ENCODE data around the gene PDE6G.

DNA sequence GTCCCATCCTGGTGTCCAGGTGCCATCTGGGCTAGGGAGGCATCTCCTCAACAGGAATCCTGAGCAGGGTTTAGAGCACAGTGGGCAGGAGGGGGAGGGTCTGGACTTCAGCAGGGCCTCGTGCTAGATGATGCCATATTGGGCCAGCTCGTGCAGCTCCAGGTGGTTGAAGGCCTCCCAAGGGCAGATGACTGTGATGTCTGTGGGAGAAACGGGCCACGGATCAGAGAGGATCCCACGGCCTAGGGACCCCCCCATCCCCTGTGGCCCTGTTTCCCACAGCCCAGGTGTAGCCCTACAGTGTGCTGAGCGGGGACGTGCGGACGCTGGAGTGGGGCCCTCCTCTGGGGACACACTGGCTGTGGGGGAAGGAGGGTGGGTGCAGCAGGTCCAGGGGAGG, 5.4 kb downstream of the PDE6G start:
- TF ChIP-seq, protein P1, sequence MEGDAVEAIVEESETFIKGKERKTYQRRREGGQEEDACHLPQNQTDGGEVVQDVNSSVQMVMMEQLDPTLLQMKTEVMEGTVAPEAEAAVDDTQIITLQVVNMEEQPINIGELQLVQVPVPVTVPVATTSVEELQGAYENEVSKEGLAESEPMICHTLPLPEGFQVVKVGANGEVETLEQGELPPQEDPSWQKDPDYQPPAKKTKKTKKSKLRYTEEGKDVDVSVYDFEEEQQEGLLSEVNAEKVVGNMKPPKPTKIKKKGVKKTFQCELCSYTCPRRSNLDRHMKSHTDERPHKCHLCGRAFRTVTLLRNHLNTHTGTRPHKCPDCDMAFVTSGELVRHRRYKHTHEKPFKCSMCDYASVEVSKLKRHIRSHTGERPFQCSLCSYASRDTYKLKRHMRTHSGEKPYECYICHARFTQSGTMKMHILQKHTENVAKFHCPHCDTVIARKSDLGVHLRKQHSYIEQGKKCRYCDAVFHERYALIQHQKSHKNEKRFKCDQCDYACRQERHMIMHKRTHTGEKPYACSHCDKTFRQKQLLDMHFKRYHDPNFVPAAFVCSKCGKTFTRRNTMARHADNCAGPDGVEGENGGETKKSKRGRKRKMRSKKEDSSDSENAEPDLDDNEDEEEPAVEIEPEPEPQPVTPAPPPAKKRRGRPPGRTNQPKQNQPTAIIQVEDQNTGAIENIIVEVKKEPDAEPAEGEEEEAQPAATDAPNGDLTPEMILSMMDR (IDR thresholded peaks at IDR 0.05) = no peak
- no peak for TF ChIP-seq EP300 (IDR thresholded peaks at IDR 0.05)
- no peak for TF ChIP-seq POLR2AphosphoS5 (IDR thresholded peaks at IDR 0.05)
- TF ChIP-seq POLR2A (IDR thresholded peaks at IDR 0.05) = no peak
